Measurements from ENCODE around the gene TP53TG3B. TPM values are rescaled to one million over a fixed set of nuclear protein-coding genes. Genes with fewer than 3 reads are reported as not detected.
"Not testable (repeated sequence)": the region's sequence is repeated elsewhere in the genome, so short reads cannot be mapped to it uniquely, and the experiment has no call there.

The TP53TG3B gene
- polyA plus RNA-seq, 3 donors, result not detected

DNA sequence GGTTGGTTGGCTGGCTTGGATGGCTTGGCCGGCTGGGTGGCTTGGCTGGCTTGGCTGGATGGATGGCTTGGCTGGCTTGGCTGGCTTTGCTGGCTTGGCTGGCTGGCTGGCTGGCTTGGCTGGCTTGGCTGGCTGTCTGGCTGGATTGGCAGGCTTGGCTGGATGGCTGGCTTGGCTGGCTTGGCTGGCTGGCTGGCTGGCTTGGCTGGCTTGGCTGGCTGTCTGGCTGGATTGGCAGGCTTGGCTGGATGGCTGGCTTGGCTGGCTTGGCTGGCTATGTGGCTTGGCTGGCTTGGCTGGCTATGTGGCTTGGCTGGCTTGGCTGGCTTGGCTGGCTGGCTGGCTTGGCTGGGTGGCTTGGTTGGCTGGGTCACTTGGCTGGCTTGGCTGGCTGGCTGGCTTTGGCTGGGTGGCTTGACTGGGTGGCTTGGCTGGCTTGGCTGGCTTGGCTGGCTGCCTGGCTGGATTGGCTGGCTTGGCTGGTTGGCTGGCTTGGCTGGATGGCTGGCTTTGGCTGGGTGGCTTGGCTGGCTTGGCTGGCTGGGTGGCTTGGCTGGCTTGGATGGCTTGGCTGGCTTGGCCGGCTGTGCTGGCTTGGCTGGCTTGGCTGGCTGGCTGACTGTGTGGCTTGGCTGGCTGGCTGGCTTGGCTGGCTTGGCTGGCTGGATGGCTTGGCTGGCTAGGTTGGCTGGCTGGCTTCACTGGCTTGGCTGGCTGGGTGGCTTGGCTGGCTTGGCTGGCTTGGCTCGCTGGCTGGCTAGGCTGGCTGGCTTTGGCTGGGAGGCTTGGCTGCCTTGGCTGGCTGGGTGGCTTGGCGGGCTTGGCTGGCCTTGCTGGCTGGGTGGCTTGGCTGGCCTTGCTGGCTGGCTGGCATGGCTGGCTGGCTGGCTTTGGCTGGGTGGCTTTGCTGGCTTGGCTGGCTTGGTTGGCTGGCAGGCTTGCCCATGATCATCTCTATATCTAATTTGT lies 21.3 kb upstream of the TP53TG3B start:
- H3K4me2 ChIP-seq (replicated peaks; ENCODE audit: extremely low read depth, low read length, poor library complexity, severe bottlenecking); H3K27me3 ChIP-seq (ENCODE audit: control insufficient read depth in 2 of 2, insufficient read depth in 2 of 2, low read length in 2 of 2); DNase-seq; H3K27me3 Mint-ChIP-seq (ENCODE audit: low read depth in 3 of 3); H3K4me3 Mint-ChIP-seq; H2AFZ ChIP-seq (ENCODE audit: insufficient read depth, low read depth, low read length, poor library complexity, severe bottlenecking); H3K79me2 ChIP-seq (ENCODE audit: insufficient read depth, low read length); H4K20me1 ChIP-seq (ENCODE audit: insufficient read depth, low read length); H3K36me3 Mint-ChIP-seq; H3K9ac ChIP-seq (ENCODE audit: insufficient read depth, low read length, poor library complexity, severe bottlenecking); H3K4me3 ChIP-seq (replicated peaks in 1 of 3; ENCODE audit: low read depth in 2 of 3, low read length in 3 of 3); H3K4me1 Mint-ChIP-seq; H3K4me1 ChIP-seq (ENCODE audit: control insufficient read depth in 1 of 2, insufficient read depth in 2 of 2, low read length in 2 of 2); intact Hi-C loops (cut with micrococcal nuclease); H3K36me3 ChIP-seq (replicated peaks in 1 of 2; ENCODE audit: control insufficient read depth in 1 of 2, insufficient read depth in 2 of 2, low read length in 2 of 2); H3K27ac ChIP-seq (ENCODE audit: low read depth in 1 of 2, low read length in 2 of 2): not testable (repeated sequence)
- WGBS (ENCODE audit: insufficient coverage), result 81% methylated on average over 3 of the region's 4 CpGs
- H3K27ac Mint-ChIP-seq, result peak overlapping the region in 1 of 7 donors; percentile 48
- peaks cover 13 to 40% (median 38%) of the 10 kb centered on the region in 7 donors for H3K9me3 Mint-ChIP-seq
- H3K9me3 ChIP-seq (replicated peaks in 1 of 2; ENCODE audit: control insufficient read depth in 1 of 2, insufficient read depth in 1 of 2, low read length in 2 of 2), result peaks cover 17 to 33% of the 10 kb centered on the region in 2 donors

Small RNA genes within 50 kb of the gene (small RNA-seq; reads per million reads assigned to genes)
- not detected for gene AC141257.3 (ENCODE audit: insufficient read length, low read depth)
- gene AC141257.4 (ENCODE audit: insufficient read length, low read depth), result not detected

Other genes starting within 250 kb of the TP53TG3B start
- gene TP53TG3C, start 166.6 kb upstream of the TP53TG3B start, polyA plus RNA-seq, result not detected
- gene TP53TG3E, start 56.5 kb upstream of the TP53TG3B start, polyA plus RNA-seq, result not detected
- not detected for gene TP53TG3F, start 98.8 kb downstream of the TP53TG3B start, polyA plus RNA-seq